Lower leg skin (tissue), 3 donors: ENCODE results near the gene DDX5.

Source experiments
- CTCF ChIP-seq, 3 donors: fragments of 450-650 bp; IDR thresholded peaks; one replicate each; pipeline ENCODE4 v1.5.1; 2016; ENCODE audit warnings: antibody characterized with exemption in 3 of 3, mild to moderate bottlenecking in 3 of 3, moderate library complexity in 2 of 3
- POLR2A ChIP-seq, 2 donors: fragments of 450-650 bp; IDR thresholded peaks; one replicate each; pipeline ENCODE4 v1.6.1; 2016 to 2017; ENCODE audit warnings: antibody characterized with exemption in 2 of 2, mild to moderate bottlenecking in 1 of 2, moderate library complexity in 1 of 2

- peak in 1 of 2 donors; percentile 98 for TF ChIP-seq POLR2A (IDR thresholded peaks at IDR 0.05)
- no peak for TF ChIP-seq CTCF (IDR thresholded peaks at IDR 0.05)
Measured at GRCh38 chr17:64506201-64506575, at the start of gene DDX5.
